ACC112 (cell line): ENCODE results near the gene SGTA.
"Not testable (repeated sequence)": the region's sequence is repeated elsewhere in the genome, so short reads cannot be mapped to it uniquely, and the experiment has no call there.

ENCODE experiments used
- H2AFZ ChIP-seq: fragments of 200-600 bp; sonication (generic); one replicate; pipeline ENCODE4 v1.6.0; 2017; ENCODE audit warnings: antibody characterized with exemption, low read length; ENCODE audit not compliant: unreplicated experiment
- H3K27ac ChIP-seq: fragments of 200-600 bp; sonication (generic); 2 replicates; pipeline ENCODE4 v1.5.1; 2014; ENCODE audit warnings: low read depth, mild to moderate bottlenecking, antibody characterized with exemption, low read length, moderate library complexity
- H3K27me3 ChIP-seq: fragments of 200-600 bp; sonication (generic); 2 replicates; pipeline ENCODE4 v1.6.1; 2014; ENCODE audit warnings: mild to moderate bottlenecking, antibody characterized with exemption, low read length, moderate library complexity, mixed read lengths; ENCODE audit not compliant: insufficient read depth
- H3K36me3 ChIP-seq: fragments of 200-600 bp; sonication (generic); 2 replicates; pipeline ENCODE4 v1.6.1; 2016; ENCODE audit warnings: mild to moderate bottlenecking, antibody characterized with exemption, low read length, moderate library complexity, mixed read lengths; ENCODE audit not compliant: insufficient read depth
- H3K4me1 ChIP-seq: fragments of 200-600 bp; sonication (generic); one replicate; pipeline ENCODE4 v1.6.1; 2016; ENCODE audit warnings: low read length, mixed read lengths; ENCODE audit not compliant: insufficient read depth, unreplicated experiment, control insufficient read depth
- H3K4me3 ChIP-seq: fragments of 200-600 bp; sonication (generic); 2 replicates; pipeline ENCODE4 v1.5.1; 2014; ENCODE audit warnings: mild to moderate bottlenecking, low read depth, low read length
- H3K79me2 ChIP-seq: fragments of 200-600 bp; sonication (generic); one replicate; pipeline ENCODE4 v1.6.0; 2016; ENCODE audit warnings: low read length; ENCODE audit not compliant: control insufficient read depth, unreplicated experiment, insufficient read depth

Gene SGTA, protein sequence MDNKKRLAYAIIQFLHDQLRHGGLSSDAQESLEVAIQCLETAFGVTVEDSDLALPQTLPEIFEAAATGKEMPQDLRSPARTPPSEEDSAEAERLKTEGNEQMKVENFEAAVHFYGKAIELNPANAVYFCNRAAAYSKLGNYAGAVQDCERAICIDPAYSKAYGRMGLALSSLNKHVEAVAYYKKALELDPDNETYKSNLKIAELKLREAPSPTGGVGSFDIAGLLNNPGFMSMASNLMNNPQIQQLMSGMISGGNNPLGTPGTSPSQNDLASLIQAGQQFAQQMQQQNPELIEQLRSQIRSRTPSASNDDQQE

DNA sequence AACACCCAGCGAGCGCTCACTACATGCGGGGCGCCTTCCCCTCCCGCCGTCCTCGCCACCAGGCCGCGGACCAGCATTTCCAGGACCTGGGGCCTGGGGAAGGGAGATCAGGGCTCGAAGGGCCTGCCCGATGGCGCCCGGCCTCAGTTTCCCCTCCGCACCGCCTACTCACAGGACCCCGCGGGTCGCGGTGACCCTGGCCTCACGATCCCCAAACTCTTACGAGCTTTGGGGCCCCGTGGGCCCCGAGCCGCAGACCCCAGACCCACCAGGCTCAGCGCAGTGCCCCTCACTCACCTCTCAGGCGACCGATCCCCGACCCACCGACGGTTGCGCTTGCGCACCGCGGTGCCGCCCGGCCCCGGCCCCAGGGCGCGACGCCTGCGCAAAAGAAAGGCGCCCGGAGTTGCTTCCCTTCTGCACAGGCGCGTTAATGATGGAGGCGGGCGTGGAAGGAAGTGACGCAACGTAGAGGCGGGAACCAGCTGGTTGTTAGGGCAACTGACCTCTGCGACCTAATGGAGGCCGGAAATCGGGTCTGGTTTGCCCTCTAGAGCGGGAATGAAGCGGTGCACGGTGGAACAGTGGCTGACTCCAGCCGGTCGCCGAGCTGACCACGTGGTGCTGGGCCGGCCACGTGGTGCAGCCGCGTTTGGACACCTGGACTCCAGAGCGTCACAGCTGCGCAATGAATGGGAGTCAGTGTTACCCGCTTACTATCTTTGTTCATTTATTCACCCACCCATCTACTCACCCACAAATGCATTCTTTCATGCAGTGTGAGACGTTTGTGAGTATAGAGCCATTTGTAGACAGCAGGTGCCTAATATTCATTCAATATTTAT lies at the start of gene SGTA:
SGTA (minus strand) TSS at position 338 of the 845 bp plus-strand sequence. CDS start 14,205 bp downstream, outside the sequence.
- no peaks in the 10 kb centered on the region for H3K36me3 ChIP-seq
- H3K27me3 ChIP-seq, result no peaks in the 10 kb centered on the region
- peaks cover 75% of the 10 kb centered on the region for H3K79me2 ChIP-seq
- peak within 1 kb of the TSS; percentile 59 for H3K27ac ChIP-seq
- H3K4me3 ChIP-seq, result peak within 1 kb of the TSS; percentile 98
- H2AFZ ChIP-seq, result peak within 1 kb of the TSS; percentile 87
- peaks cover 13% of the 10 kb centered on the region for H3K4me1 ChIP-seq

DNA sequence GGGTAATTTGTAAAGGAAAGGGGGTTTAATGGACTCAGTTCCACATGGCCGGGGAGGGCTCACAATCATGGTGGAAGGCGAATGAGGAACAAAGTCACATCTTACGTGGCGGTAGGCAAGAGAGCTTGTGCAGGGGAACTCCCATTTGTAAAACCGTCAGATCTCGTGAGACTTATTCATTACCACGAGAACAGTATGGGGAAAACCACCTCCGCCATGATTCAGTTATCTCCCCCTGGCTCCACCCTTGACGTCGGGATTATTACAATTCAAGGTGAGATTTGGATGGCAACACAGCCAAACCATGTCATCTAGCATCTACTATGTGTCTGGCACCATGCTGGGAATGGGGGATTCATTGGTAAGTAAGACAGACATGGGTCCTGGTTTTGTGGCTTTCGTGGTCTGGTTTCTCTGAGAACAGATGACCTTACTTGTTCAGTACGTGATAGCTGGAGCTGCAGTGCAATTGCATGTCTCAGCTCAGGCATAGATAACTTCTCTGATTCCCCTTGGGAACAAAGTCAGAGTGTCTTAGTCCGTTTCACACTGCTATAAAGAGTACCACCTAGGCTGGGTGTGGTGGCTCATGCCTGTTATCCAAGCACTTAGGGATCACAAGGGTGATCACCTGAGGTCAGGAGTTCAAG lies 44.9 kb upstream of the SGTA start:
- Histone ChIP-seq H3K27ac (no peak overlapping the region), H2AFZ (no peak overlapping the region), H3K4me1 (no peaks in the 10 kb centered on the region), H3K4me3 (no peak overlapping the region), H3K36me3 (peaks cover 7% of the 10 kb centered on the region), H3K79me2 (no peaks in the 10 kb centered on the region), H3K27me3 (no peaks in the 10 kb centered on the region)

DNA sequence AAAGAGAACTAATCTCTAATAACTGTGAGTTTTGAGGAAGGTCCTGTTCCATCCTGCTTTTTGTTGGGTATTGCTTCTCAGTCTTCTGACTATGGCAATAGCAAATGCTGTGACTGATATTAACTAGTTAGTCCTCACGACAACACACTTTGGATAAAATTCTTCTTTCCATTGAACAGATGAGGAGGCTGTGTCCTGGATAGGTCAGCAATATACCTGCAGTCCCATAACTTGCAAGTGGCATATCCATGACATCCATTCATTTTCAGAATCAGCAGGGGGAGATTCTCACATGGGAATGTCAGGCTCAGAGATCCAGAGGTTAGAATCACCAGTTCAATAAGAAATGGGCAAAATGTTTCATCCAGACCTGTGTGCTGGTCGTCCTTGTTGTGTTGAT lies 43.9 kb upstream of the SGTA start:
- H3K27ac ChIP-seq, result no peak overlapping the region
- no peaks in the 10 kb centered on the region for H3K27me3 ChIP-seq
- H3K4me1 ChIP-seq, result no peaks in the 10 kb centered on the region
- no peaks in the 10 kb centered on the region for H3K79me2 ChIP-seq
- no peak overlapping the region for H2AFZ ChIP-seq
- no peak overlapping the region for H3K4me3 ChIP-seq
- peaks cover 7% of the 10 kb centered on the region for H3K36me3 ChIP-seq

DNA sequence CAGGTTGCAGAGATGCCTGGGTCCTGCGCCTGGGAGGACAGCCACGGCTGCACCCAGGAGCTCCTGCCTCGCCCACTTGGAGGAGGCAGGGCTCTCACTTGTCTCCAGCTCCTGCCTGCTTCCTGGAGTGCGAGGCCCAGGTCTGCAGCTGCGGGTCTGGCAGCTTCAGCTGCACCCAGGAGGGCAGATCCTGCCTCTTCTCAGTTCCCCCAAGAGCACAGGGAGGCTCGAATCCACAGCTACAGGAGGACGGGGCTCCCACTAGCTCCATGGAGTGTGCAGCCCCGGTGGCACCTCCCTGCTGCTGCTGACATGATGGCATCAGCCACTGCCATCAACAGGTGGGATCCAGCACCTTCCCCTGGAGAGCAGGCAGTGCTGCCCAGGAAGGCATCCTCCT lies 41.1 kb upstream of the SGTA start:
- Histone ChIP-seq H3K27me3 (no peaks in the 10 kb centered on the region), H3K4me3 (no peak overlapping the region), H3K4me1 (no peaks in the 10 kb centered on the region), H3K79me2 (no peaks in the 10 kb centered on the region), H3K36me3 (peaks cover 7% of the 10 kb centered on the region), H2AFZ (no peak overlapping the region), H3K27ac (no peak overlapping the region)

DNA sequence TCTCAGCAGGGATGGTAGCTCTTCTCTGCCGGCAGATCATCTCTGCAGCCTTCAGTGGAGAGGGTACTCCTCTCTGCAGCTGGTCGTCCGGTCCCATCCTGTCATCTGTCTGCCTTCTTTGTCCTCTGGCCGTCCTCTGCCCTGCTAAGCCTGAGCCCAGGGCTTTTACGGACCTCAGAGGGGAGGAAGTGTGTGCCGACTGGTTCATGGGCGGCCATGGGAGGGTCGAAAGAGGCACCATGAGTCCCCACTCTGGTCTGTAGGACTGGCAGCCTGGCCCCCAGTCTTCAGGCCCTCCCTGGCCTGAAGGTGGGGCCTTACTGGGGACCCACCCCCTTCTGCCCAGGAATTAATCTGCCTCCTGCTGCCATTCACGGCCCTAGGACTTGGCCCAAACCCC lies 40.6 kb upstream of the SGTA start:
- H3K27ac ChIP-seq, result no peak overlapping the region
- H3K27me3 ChIP-seq, result no peaks in the 10 kb centered on the region
- H2AFZ ChIP-seq, result no peak overlapping the region
- no peaks in the 10 kb centered on the region for H3K4me1 ChIP-seq
- H3K79me2 ChIP-seq, result no peaks in the 10 kb centered on the region
- H3K4me3 ChIP-seq, result no peak overlapping the region
- H3K36me3 ChIP-seq, result peaks cover 7% of the 10 kb centered on the region

DNA sequence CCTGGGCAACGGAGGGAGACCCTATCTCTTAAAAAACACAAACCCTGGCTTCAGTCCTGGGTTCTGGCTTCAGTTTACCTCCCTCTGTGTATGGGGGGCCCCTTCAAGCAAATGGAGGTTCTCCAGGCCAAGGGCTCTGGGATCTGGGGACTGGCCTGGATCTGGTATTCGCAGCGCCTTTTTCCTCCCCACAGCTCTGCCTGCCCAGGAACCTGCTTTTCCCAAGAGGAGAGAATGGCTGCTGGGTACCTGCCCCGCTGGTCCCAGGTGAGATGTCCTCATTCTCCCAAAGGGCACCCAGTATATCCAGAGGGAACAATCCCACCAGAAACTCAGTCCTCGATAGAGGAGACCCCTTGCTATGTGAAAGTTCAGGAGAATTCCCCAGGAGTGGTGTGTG lies 39.8 kb upstream of the SGTA start:
- Histone ChIP-seq H3K27ac (no peak overlapping the region), H3K27me3 (no peaks in the 10 kb centered on the region), H3K4me3 (no peak overlapping the region), H3K79me2 (no peaks in the 10 kb centered on the region), H3K4me1 (no peaks in the 10 kb centered on the region), H2AFZ (no peak overlapping the region), H3K36me3 (peaks cover 7% of the 10 kb centered on the region)

DNA sequence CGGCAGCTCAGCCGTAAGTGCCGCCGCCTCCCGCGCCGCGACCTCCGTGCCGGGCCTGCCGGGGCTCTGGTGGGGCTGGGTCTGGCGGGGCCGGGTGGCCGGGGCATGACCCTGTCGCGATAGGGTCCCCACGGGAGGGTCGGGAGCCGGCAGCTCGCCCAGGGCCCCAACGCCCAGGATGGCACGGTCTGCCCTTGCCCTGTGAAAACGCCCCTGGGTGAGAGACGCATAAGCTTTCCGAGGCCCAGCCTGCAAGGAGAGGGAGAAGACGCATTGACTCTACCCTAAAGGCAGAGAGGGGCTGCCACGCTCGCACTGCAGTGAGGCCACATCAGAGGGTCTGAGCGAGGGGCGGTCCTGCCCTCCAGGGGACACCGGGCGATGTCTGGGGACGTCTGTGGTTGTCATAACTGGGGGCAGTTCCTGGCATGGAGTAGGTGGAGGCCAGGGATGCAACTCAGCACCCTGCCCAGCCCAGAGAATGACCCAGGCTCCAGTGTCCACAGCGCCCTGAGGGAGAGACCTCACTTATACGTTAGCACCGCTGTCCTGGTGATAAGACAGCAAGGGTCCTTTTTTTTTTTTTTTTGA lies 37.1 kb upstream of the SGTA start:
- H2AFZ ChIP-seq, result peak overlapping the region; percentile 75

DNA sequence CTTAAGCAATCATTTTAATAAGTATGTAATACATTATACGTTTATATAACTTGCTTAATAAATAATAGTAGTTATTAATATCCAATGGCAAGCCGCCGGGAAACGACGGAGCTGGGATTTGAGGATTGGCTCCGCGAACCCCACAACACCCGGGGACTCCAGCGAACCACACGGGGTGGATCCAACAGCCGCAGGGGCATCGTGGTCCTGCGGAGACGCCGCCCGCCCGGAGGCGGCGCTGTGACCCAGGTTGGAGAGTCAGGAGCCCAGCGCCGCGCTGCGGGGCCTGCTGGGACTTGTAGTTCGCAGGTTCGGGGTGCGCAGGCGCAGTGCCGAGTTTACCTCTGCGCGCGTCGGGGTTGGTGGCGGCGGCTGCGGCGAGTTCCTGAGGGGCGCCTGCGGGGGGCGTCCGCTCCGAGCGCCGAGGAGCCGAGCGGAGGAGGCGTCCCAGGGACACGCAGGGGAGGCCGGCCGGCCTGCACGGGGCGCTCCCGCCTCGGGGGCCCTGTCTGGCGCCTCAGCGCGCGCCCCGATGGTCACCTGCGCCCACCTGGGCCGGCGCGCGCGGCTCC lies 36.6 kb upstream of the SGTA start, which contains the start of gene ZNF554:
ZNF554 (plus strand) TSS at position 329 of the 572 bp plus-strand sequence; CDS start at position 533, 204 bp downstream.
- no peaks in the 10 kb centered on the region for H3K27me3 ChIP-seq
- no peaks in the 10 kb centered on the region for H3K79me2 ChIP-seq
- H3K36me3 ChIP-seq, result no peaks in the 10 kb centered on the region
- peak within 1 kb of the TSS; percentile 88 for H3K4me3 ChIP-seq
- H3K27ac ChIP-seq, result no peak within 1 kb of the TSS
- H2AFZ ChIP-seq, result peak within 1 kb of the TSS; percentile 75
- no peaks in the 10 kb centered on the region for H3K4me1 ChIP-seq

More for the DNA sequence above, 37.1 kb upstream of the SGTA start:
- Histone ChIP-seq H3K27me3 (no peaks in the 10 kb centered on the region), H3K4me1 (no peaks in the 10 kb centered on the region), H3K79me2 (no peaks in the 10 kb centered on the region), H3K4me3 (peak overlapping the region; percentile 88), H3K27ac (no peak overlapping the region), H3K36me3 (no peaks in the 10 kb centered on the region)

DNA sequence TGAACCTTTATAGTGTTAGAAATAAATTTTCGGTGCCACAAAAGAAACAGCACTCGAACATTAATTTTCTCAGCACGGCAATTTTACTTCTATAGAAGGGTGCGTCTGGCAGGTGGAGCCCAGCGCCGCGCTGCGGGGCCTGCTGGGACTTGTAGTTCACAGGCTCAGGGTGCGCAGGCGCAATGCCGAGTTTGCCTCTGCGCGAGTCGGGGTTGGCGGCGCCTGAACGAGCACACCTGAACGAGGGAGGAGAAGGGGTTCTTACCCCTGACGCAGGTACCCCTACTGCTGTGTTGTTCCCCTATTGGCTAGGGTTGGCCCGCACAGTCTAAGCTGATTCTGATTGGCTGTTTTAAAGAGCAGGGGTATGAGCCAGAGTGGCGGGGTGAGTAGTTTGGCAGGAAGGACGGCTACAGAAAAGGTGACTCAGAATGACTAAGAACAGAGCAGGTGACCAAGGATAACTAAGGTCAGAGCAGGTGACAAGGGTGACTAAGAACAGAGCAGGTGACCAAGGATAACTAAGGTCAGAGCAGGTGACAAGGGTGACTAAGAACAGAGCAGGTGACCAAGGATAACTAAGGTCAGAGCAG lies 34.3 kb upstream of the SGTA start:
- H3K36me3 ChIP-seq, H3K4me3 ChIP-seq, H2AFZ ChIP-seq, H3K27me3 ChIP-seq, H3K27ac ChIP-seq, H3K4me1 ChIP-seq, H3K79me2 ChIP-seq: not testable (repeated sequence)

DNA sequence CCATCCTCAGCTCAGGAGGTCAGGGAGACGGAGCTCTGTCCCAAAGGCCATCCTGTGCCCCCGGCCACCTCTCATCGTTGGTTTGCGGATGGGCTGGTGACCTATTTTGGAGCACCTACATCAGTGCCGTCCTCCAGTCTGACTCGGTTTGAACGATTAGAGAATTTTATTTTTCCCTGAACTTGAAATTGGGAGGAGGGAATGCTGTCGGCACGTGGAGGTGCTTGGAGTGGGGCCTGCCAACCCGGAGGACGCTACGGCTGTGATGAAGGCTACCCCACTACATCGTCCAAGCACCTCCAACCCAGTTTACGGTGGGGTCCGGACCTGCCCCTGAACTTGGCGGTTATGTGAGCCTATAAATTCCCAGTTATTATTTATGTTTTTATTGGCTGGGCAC lies 33.6 kb upstream of the SGTA start:
- no peaks in the 10 kb centered on the region for H3K4me1 ChIP-seq
- no peaks in the 10 kb centered on the region for H3K79me2 ChIP-seq
- H3K36me3 ChIP-seq, result no peaks in the 10 kb centered on the region
- no peak overlapping the region for H3K27ac ChIP-seq
- no peaks in the 10 kb centered on the region for H3K27me3 ChIP-seq
- H2AFZ ChIP-seq, result no peak overlapping the region
- no peak overlapping the region for H3K4me3 ChIP-seq
